Embryonic facial prominence (tissue), 1 donor: ENCODE results near the gene CEP112.

Experiments
- DNase-seq: peaks from one replicate; pipeline ENCODE4 v3.0.0-alpha.2; 2016; ENCODE audit errors: extremely low spot score

Gene CEP112

DNA sequence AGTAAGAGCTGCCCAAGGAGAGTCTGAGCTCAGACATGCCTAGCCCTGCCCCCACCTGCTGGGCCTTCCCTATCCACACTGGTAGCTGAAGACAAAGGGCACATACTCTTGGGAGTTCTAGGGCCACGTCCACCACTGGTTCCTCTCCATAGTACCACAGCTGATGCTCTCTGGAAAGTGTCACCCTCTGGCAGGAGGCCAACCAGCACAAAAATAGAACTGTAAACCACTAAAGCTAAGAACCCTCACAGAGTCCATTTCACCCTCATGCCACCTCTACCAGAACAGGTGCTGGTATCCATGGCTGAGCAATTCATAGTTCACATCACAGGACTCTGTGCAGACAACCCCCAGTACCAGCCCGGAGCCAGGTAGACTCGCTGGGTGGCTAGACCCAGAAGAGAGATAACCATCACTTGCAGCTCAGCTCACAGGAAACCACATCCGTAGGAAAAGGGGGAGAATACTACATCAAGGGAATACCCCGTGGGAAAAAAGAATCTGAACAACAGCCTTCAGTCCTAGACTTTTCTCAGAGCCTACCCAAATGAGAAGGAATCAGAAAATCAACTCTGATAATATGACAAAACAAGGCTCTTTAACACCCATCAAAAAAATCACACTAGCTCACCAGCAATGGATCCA, 115.3 kb downstream of the CEP112 start:
- DNase-seq: no peak

DNA sequence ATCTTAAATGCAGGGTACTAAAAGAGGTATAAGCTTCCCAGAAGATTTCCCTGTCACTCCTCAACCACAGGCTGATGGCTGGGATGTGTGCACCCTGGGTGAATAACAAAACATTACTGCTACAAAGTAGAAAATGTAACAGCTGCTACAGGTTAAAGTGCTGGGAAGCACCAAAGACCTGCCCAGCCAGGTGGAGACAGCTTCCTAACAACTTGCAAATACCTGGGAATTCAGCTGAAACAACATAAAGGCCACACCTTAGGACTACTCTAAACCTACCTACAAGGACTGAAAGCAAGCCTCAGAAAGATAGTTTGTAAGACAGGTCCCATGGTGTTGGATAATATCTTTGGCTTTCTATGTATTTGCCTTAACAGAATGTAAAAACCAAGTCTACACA, 118.5 kb downstream of the CEP112 start:
- DNase-seq: no peak

- DNase-seq: no peak
Measured at GRCh38 chr17:66063686-66064085, 128.2 kb downstream of the CEP112 start.

DNA sequence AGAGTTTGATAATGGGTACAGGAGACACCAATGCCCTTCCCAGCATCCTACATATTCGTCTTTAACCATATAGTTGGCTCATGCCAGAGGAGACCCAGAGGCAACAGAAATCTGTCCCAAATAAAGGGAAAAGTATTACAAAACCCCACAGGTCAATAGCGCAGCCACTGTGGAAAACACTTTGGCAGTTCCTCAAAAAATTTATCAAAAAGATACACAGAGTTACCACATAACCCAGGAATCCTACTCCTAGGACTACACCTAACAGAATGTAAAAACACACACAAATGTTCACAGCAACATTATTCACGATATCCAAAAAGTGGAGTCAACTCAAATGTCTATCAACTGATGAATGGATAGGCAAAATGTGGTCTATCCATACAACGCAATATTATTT, 135.8 kb downstream of the CEP112 start:
- no peak for DNase-seq

- no peak for DNase-seq
Measured at GRCh38 chr17:66054242-66054641, 137.7 kb downstream of the CEP112 start.

DNA sequence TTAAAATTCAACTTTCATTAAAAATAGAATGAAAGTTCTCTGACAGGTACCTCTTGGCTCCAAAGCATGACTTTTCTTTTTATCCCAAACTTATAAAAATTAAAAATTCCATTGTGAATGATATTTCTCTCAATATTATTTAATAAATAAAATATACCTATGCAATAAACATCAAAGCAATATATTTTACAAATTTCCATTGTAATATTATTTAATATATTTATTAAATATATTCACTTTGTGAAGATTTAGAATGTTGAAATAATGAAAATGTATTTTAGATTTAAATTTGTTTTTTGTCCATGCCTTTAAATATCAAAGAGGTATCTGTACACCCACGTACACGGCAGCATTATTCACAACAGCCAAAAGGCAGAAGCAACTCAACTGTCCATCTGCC, 147.8 kb downstream of the CEP112 start:
- DNase-seq: no peak

DNA sequence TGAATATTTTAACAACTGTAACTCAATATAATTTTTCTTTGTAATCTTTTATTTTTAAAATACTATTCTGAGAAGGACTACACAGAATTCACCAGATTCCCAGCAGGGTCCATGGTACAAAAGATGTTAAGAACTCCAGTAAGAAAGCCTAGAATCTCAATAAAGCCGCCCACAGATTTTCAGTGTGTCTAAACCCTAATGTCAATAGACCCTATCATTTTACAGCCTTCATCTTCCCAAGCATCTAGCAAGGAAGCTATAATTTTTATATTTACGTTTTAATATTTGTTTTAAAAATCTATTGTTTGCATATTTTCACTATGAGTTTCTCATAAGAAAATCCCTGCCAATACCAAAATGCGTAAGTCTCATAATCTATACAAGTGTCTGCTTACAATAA, 148.5 kb downstream of the CEP112 start:
- no peak for DNase-seq

GRCh38 chr17:66040402-66040801, 151.5 kb downstream of the CEP112 start:
- no peak for DNase-seq

DNA sequence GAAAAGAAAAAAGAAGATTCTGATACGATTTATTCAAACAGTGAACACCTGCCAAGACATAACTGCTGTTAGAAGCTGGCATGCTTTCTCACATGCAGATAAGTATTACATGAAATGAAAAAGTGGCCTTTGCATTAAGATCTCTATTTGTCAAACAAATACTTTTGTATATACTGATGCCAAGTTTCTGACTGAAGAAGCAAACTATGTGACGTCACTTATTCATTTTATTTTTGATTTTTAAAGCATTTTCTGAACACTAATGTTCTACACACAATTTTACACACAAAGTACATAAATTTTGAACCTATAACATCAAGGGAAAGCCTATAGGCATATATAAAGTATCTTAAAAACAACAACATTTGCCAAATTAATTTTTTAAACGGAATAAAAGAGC, 153.8 kb downstream of the CEP112 start:
- no peak for DNase-seq

- DNase-seq: no peak
Measured at GRCh38 chr17:66037221-66037620, 154.7 kb downstream of the CEP112 start.

DNA sequence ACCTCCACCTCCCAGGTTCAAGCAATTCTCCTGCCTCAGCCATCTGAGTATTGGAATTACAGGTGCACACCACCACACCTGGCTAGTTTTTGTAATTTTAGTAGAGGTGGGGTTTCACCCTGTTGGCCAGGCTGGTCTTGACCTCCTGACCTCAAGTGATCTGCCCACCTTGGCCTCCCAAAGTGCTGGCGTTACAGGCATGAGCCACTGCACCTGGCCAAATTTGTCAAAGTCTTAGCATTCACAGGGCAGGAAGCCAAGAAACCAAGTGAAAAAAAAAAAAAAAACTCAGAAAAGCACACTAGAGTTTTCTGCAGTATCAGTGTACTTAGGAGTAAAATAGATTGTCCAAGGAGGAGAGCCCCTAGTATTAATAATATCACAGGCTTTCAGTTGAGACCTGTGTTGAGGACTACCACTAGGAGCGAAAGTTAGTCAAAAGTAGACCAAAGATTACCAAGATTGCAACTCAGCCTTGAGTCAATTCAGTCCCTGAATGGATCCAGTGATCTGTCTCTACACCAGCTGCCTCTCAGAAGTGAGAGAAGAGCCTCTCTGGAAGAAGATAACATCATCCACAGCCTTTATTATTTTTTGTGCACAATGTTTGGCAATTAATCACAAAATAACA, 159.7 kb downstream of the CEP112 start:
- DNase-seq: no peak

- DNase-seq: no peak
Measured at GRCh38 chr17:66025551-66025950, 166.4 kb downstream of the CEP112 start.

DNA sequence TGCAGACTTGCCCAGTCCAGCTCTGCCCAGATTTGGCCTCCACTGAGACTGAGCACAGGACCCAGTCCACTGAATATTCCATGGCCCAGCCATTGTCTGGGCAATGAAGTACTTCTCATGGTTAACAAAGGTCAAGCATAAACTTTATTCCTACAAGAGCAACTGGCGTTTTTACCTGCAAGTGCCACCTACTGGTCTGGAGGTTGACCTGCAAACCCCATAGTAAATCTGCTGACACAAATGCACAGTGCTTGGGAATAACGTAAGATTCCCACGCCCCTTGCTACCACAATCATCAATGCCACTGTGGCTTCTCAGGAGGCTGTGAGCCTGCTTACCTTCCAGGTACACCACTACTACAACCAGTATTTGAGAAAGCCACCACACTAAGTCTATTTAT, 170.2 kb downstream of the CEP112 start:
- DNase-seq: no peak

DNA sequence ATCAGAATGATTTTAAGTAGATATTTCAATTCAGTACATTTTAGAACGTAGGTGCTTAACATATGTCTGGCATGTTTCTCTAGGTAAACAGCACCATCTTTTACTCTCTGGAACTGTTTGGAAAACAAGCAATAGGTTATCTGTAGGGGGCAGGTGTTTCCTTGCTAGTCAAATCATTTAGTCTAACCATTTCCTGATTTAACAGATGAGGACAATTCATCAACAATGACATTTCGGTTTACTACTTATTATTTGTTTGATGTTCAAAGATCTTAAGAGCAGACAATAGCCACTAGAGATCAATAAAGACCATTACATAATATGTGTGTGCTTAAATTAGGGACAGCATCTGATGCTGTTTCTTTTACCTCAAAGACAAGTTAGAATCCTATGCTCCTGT, 173.1 kb downstream of the CEP112 start:
- DNase-seq: no peak

DNA sequence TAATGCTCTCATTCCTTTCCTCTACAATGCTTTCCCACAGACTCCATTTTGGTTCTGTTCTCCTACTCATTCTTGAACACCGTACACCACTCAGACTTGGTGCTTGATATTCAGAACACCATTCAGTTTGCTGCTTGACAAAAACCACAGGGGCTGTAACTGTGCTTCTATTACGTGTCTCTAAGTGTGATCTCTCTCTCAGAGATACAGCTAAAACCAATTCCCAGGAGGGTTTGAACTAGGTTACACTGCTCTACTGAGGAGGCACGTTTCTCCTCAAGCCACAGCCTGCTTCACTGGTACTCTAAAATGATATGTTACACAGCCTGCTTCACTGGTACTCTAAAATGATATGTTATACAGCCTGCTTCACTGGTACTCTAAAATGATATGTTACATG, 175.7 kb downstream of the CEP112 start:
- no peak for DNase-seq

- DNase-seq: no peak
Measured at GRCh38 chr17:66008680-66009079, 183.3 kb downstream of the CEP112 start.

- DNase-seq: no peak
Measured at GRCh38 chr17:66006654-66007053, 185.3 kb downstream of the CEP112 start.

GRCh38 chr17:66002812-66003211, 189.1 kb downstream of the CEP112 start:
- no peak for DNase-seq

- DNase-seq: no peak
Measured at GRCh38 chr17:66002063-66002585, 189.8 kb downstream of the CEP112 start.

- no peak for DNase-seq
Measured at GRCh38 chr17:66000216-66000615, 191.7 kb downstream of the CEP112 start.

DNA sequence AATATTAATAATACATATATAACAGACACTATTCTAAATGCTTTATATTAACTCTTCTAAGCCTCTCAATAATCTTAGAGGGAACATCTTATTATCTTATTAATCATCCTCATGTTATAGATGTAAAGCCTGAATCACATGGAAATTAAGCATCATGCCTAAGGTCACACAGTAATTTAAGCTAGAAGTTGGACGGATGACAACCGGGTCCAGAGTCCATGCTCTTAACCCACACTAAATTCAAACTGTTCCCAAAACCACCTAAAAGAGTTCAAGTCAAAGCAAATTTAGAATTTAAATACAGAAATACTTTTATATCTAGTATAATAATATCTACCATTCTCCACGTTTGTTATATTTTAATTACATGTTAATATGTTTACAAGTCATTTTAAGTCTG, 193.3 kb downstream of the CEP112 start:
- no peak for DNase-seq

DNA sequence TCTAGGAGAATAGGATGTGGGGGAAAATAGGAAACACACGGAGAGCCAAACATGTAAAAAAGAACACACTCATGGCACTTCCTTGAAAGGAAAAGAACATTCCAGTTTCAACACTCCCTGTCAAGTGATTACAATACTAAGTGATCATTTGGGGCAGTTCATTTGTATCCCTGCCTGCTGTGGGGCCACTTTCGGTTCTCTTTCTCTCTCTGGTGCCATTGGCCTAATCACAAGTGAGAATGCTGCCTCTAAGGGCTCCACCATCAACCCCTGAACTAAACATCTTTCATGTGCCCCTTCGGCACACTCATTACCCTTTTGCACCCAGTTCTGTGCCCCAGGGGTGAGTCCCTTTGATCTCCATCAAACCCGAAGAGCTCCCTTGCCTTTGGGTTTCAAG, 197.3 kb downstream of the CEP112 start:
- no peak for DNase-seq

- DNase-seq: no peak
Measured at GRCh38 chr17:65994114-65994513, 197.8 kb downstream of the CEP112 start.

DNA sequence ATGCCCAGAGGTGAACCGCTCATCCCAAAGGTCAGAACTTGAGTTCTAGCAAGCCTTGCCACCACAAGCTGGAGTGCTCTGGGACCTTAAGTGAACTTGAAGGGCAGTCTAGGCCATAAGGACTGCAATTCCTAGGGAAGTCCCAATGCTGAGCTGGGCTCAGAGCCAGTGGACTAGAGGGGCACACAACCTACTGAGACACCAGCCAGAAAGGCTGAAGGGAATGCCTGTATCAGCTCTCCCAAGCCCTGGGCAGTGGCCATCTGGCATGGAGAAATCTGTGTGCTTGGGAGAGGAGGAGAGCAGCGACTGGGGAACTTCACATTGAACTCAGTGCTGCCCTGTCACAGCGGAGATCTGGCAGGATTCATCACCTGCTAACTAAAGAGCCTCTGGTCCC, 201.3 kb downstream of the CEP112 start:
- no peak for DNase-seq
